Thyroid gland (tissue), 4 donors: ENCODE data around the gene SYNGR3.

Experiments used
- POLR2A ChIP-seq, 2 donors: fragments of 450-650 bp; IDR thresholded peaks; one replicate each; pipeline ENCODE4 v1.6.1; 2017; ENCODE audit warnings: antibody characterized with exemption in 2 of 2, mild to moderate bottlenecking in 2 of 2, moderate library complexity in 1 of 2
- TF ChIP-seq, protein P1 (sequence below), 6 experiments: fragments of 200-600 bp in 3 of 6; fragments of 450-650 bp in 3 of 6; sonication (generic) in 3 of 6; IDR thresholded peaks; one replicate each; pipeline ENCODE4 v1.5.1; 2016 to 2019; ENCODE audit warnings: antibody characterized with exemption in 6 of 6, mild to moderate bottlenecking in 2 of 6, inconsistent platforms in 1 of 6, moderate library complexity in 1 of 6

DNA sequence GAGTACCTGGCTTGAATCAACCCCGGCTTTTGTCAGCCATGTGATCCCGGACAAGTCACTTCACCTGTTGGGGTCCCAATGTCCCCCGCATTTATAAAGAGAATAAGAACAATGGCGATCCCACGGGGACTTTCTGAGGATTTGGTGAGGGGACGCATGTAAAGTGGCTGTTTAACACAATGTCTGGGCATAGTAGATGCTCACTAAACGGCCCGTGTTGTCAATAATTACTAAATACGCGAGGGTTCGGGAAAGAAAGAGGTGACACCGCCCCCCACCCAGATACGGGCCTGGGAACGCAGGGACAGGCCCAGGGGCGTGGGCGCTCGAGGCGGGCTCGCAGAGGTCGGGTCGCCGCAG lies 1.8 kb downstream of the SYNGR3 start:
- TF ChIP-seq, protein P1, sequence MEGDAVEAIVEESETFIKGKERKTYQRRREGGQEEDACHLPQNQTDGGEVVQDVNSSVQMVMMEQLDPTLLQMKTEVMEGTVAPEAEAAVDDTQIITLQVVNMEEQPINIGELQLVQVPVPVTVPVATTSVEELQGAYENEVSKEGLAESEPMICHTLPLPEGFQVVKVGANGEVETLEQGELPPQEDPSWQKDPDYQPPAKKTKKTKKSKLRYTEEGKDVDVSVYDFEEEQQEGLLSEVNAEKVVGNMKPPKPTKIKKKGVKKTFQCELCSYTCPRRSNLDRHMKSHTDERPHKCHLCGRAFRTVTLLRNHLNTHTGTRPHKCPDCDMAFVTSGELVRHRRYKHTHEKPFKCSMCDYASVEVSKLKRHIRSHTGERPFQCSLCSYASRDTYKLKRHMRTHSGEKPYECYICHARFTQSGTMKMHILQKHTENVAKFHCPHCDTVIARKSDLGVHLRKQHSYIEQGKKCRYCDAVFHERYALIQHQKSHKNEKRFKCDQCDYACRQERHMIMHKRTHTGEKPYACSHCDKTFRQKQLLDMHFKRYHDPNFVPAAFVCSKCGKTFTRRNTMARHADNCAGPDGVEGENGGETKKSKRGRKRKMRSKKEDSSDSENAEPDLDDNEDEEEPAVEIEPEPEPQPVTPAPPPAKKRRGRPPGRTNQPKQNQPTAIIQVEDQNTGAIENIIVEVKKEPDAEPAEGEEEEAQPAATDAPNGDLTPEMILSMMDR (IDR thresholded peaks at IDR 0.05), result no peak
- no peak for TF ChIP-seq POLR2A (IDR thresholded peaks at IDR 0.05)
